ENCODE measurements around the gene KRTCAP2. TPM values are rescaled to one million over a fixed set of nuclear protein-coding genes. Genes with fewer than 3 reads are reported as not detected.
"Not testable (repeated sequence)": the region's sequence is repeated elsewhere in the genome, so short reads cannot be mapped to it uniquely, and the experiment has no call there.

KRTCAP2 gene
- total and polyA plus RNA-seq, 5 donors from 2014 or later: 122 to 537 (median 498) TPM

DNA sequence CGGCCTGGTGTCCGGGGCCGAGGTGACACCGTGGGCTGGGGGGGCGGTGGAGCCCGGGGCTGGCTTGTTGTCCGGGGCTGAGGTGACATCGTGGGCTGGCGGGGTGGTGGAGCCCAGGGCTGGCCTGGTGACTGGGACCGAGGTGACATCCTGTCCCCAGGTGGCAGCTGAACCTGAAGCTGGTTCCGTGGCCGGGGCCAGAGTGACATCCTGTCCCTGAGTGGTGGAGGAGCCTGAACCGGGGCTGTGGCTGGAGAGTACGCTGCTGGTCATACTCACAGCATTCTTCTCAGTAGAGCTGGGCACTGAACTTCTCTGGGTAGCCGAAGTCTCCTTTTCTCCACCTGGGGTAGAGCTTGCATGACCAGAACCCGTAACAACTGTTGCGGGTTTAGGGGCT is 18.8 kb upstream of the KRTCAP2 start:
- H3K27ac Mint-ChIP-seq: peak overlapping the region in 2 of 3 donors; percentile 48 to 92
- peaks cover 33% of the 10 kb centered on the region for H3K4me1 ChIP-seq (ENCODE audit: control insufficient read depth, insufficient read depth, low read length, poor library complexity, severe bottlenecking)
- H3K9me3 ChIP-seq (ENCODE audit: control insufficient read depth in 2 of 2, low read length in 2 of 2): no peaks in the 10 kb centered on the region
- DNase-seq (peak in 1 of 3 donors; percentile 23), ATAC-seq (ENCODE audit: low read depth in 2 of 2) (no peak)
- peaks cover 0 to 2% (median 0%) of the 10 kb centered on the region in 7 donors for H3K9me3 Mint-ChIP-seq
- H3K27me3 Mint-ChIP-seq: no peaks in the 10 kb centered on the region
- no peaks in the 10 kb centered on the region for H3K27me3 ChIP-seq (ENCODE audit: control insufficient read depth, insufficient read depth, low read length)
- peaks cover 0 to 37% (median 25%) of the 10 kb centered on the region in 4 donors for H3K4me1 Mint-ChIP-seq
- peaks cover 5% of the 10 kb centered on the region for H3K36me3 Mint-ChIP-seq
- peak overlapping the region in 3 of 4 donors; percentile 13 to 77 (median 71) for H3K4me3 Mint-ChIP-seq
- no peak overlapping the region for H3K4me3 ChIP-seq (ENCODE audit: low read depth, low read length)
- no peak overlapping the region for H3K27ac ChIP-seq (ENCODE audit: insufficient read depth, low read length, poor library complexity, severe bottlenecking)
- H3K36me3 ChIP-seq (ENCODE audit: control insufficient read depth, insufficient read depth, low read length): no peaks in the 10 kb centered on the region

DNA sequence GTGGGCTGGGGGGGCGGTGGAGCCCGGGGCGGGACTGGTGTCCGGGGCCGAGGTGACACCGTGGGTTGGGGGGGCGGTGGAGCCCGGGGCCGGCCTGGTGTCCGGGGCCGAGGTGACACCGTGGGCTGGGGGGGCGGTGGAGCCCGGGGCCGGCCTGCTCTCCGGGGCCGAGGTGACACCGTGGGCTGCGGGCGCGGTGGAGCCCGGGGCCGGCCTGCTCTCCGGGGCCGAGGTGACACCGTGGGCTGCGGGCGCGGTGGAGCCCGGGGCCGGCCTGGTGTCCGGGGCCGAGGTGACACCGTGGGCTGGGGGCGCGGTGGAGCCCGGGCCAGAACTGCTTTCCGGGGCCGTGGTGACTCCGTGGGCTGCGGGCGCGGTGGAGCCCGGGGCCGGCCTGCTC is 16.8 kb upstream of the KRTCAP2 start:
- H3K36me3 ChIP-seq (ENCODE audit: control insufficient read depth, insufficient read depth, low read length); H3K9me3 Mint-ChIP-seq; H3K27me3 ChIP-seq (ENCODE audit: control insufficient read depth, insufficient read depth, low read length); H3K9me3 ChIP-seq (ENCODE audit: control insufficient read depth in 2 of 2, low read length in 2 of 2); H3K4me3 ChIP-seq (ENCODE audit: low read depth, low read length); DNase-seq; H3K27ac Mint-ChIP-seq; H3K27ac ChIP-seq (ENCODE audit: insufficient read depth, low read length, poor library complexity, severe bottlenecking); ATAC-seq (ENCODE audit: low read depth in 2 of 2); H3K36me3 Mint-ChIP-seq; H3K4me3 Mint-ChIP-seq; H3K27me3 Mint-ChIP-seq: not testable (repeated sequence)
- H3K4me1 ChIP-seq (ENCODE audit: control insufficient read depth, insufficient read depth, low read length, poor library complexity, severe bottlenecking): peaks cover 28% of the 10 kb centered on the region
- peaks cover 0 to 32% (median 21%) of the 10 kb centered on the region in 4 donors for H3K4me1 Mint-ChIP-seq

GRCh38 chr1:155188268-155188667 is 15.2 kb upstream of the KRTCAP2 start:
- Histone ChIP-seq H3K9me3 (ENCODE audit: control insufficient read depth in 2 of 2, low read length in 2 of 2) (no peaks in the 10 kb centered on the region), H3K4me3 (ENCODE audit: low read depth, low read length) (no peak overlapping the region), H3K27me3 (ENCODE audit: control insufficient read depth, insufficient read depth, low read length) (no peaks in the 10 kb centered on the region), H3K4me1 (ENCODE audit: control insufficient read depth, insufficient read depth, low read length, poor library complexity, severe bottlenecking) (peaks cover 11% of the 10 kb centered on the region), H3K36me3 (ENCODE audit: control insufficient read depth, insufficient read depth, low read length) (no peaks in the 10 kb centered on the region), H3K27ac (ENCODE audit: insufficient read depth, low read length, poor library complexity, severe bottlenecking) (no peak overlapping the region)
- H3K4me1 Mint-ChIP-seq: peaks cover 0 to 17% (median 11%) of the 10 kb centered on the region in 4 donors
- DNase-seq: no peak
- no peaks in the 10 kb centered on the region for H3K27me3 Mint-ChIP-seq
- H3K4me3 Mint-ChIP-seq: peak overlapping the region in 2 of 4 donors; percentile 41 to 74
- ATAC-seq (ENCODE audit: low read depth in 2 of 2): no peak
- peak overlapping the region; percentile 80 to 96 (median 82) for H3K27ac Mint-ChIP-seq
- H3K9me3 Mint-ChIP-seq: no peaks in the 10 kb centered on the region
- peaks cover 8% of the 10 kb centered on the region for H3K36me3 Mint-ChIP-seq

DNA sequence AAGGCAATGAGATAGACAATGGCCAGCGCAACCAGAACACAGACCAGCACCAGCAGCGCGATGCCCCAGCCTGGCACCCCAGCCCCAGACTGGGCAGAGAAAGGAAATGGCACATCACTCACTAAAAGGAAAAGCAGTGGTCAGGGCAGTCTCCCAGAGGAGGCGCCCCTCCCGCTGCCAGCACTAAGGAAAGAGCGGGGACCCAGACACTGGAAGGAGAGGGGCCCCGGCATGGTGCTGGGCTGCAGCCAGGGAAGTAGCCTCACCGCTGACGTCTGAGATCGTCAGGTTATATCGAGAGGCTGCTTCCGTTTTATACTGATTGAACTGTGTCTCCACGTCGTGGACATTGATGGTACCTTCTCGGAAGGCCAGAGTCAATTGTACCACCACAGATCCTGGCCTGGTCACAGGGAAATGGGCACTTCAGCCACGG is 14.4 kb upstream of the KRTCAP2 start:
- peak overlapping the region in 1 of 4 donors; percentile 58 for H3K4me3 Mint-ChIP-seq

GRCh38 chr1:155186794-155187455 is 13.8 kb upstream of the KRTCAP2 start:
- H3K9me3 ChIP-seq (ENCODE audit: control insufficient read depth in 2 of 2, low read length in 2 of 2): no peaks in the 10 kb centered on the region
- peak overlapping the region in 1 of 4 donors; percentile 10 for H3K4me3 Mint-ChIP-seq

More for the DNA sequence above, 14.4 kb upstream of the KRTCAP2 start:
- no peaks in the 10 kb centered on the region for H3K27me3 Mint-ChIP-seq
- no peak overlapping the region for H3K4me3 ChIP-seq (ENCODE audit: low read depth, low read length)
- no peaks in the 10 kb centered on the region for H3K36me3 ChIP-seq (ENCODE audit: control insufficient read depth, insufficient read depth, low read length)
- DNase-seq (no peak), ATAC-seq (ENCODE audit: low read depth in 2 of 2) (no peak)
- peak overlapping the region in 1 of 3 donors; percentile 20 for H3K27ac Mint-ChIP-seq
- H3K4me1 ChIP-seq (ENCODE audit: control insufficient read depth, insufficient read depth, low read length, poor library complexity, severe bottlenecking): peaks cover 4% of the 10 kb centered on the region
- H3K4me1 Mint-ChIP-seq: peaks cover 0 to 11% (median 8%) of the 10 kb centered on the region in 4 donors
- H3K9me3 ChIP-seq (ENCODE audit: control insufficient read depth in 2 of 2, low read length in 2 of 2): no peaks in the 10 kb centered on the region
- H3K27me3 ChIP-seq (ENCODE audit: control insufficient read depth, insufficient read depth, low read length): no peaks in the 10 kb centered on the region
- no peaks in the 10 kb centered on the region for H3K9me3 Mint-ChIP-seq
- peaks cover 10% of the 10 kb centered on the region for H3K36me3 Mint-ChIP-seq
- no peak overlapping the region for H3K27ac ChIP-seq (ENCODE audit: insufficient read depth, low read length, poor library complexity, severe bottlenecking)

GRCh38 chr1:155186067-155186793 is 13.1 kb upstream of the KRTCAP2 start:
- no peak for DNase-seq

More at GRCh38 chr1:155186794-155187455, 13.8 kb upstream of the KRTCAP2 start:
- H3K4me1 Mint-ChIP-seq: peaks cover 0 to 8% (median 5%) of the 10 kb centered on the region in 4 donors
- no peak overlapping the region for H3K27ac ChIP-seq (ENCODE audit: insufficient read depth, low read length, poor library complexity, severe bottlenecking)
- DNase-seq: no peak
- no peak overlapping the region for H3K4me3 ChIP-seq (ENCODE audit: low read depth, low read length)
- H3K27ac Mint-ChIP-seq: peak overlapping the region in 1 of 3 donors; percentile 20
- peaks cover 10% of the 10 kb centered on the region for H3K36me3 Mint-ChIP-seq
- no peaks in the 10 kb centered on the region for H3K9me3 Mint-ChIP-seq
- H3K36me3 ChIP-seq (ENCODE audit: control insufficient read depth, insufficient read depth, low read length): no peaks in the 10 kb centered on the region
- no peaks in the 10 kb centered on the region for H3K27me3 ChIP-seq (ENCODE audit: control insufficient read depth, insufficient read depth, low read length)
- no peak for ATAC-seq (ENCODE audit: low read depth in 2 of 2)
- H3K4me1 ChIP-seq (ENCODE audit: control insufficient read depth, insufficient read depth, low read length, poor library complexity, severe bottlenecking): no peaks in the 10 kb centered on the region
- H3K27me3 Mint-ChIP-seq: no peaks in the 10 kb centered on the region

GRCh38 chr1:155185783-155186066 is 12.6 kb upstream of the KRTCAP2 start:
- no peak overlapping the region for H3K4me3 Mint-ChIP-seq
- Histone ChIP-seq H3K36me3 (ENCODE audit: control insufficient read depth, insufficient read depth, low read length) (no peaks in the 10 kb centered on the region), H3K27me3 (ENCODE audit: control insufficient read depth, insufficient read depth, low read length) (no peaks in the 10 kb centered on the region), H3K27ac (ENCODE audit: insufficient read depth, low read length, poor library complexity, severe bottlenecking) (no peak overlapping the region), H3K4me3 (ENCODE audit: low read depth, low read length) (no peak overlapping the region), H3K4me1 (ENCODE audit: control insufficient read depth, insufficient read depth, low read length, poor library complexity, severe bottlenecking) (no peaks in the 10 kb centered on the region), H3K9me3 (ENCODE audit: control insufficient read depth in 2 of 2, low read length in 2 of 2) (no peaks in the 10 kb centered on the region)
- peaks cover 0 to 8% (median 5%) of the 10 kb centered on the region in 4 donors for H3K4me1 Mint-ChIP-seq
- no peak overlapping the region for H3K27ac Mint-ChIP-seq
- ATAC-seq (ENCODE audit: low read depth in 2 of 2) (no peak), DNase-seq (no peak)
- no peaks in the 10 kb centered on the region for H3K27me3 Mint-ChIP-seq
- H3K36me3 Mint-ChIP-seq: peaks cover 10% of the 10 kb centered on the region
- H3K9me3 Mint-ChIP-seq: no peaks in the 10 kb centered on the region

More at GRCh38 chr1:155186067-155186793, 13.1 kb upstream of the KRTCAP2 start:
- Mint-ChIP-seq H3K27me3 (no peaks in the 10 kb centered on the region), H3K4me3 (peak overlapping the region in 1 of 4 donors; percentile 10), H3K4me1 (peaks cover 0 to 8% (median 5%) of the 10 kb centered on the region in 4 donors), H3K36me3 (peaks cover 10% of the 10 kb centered on the region), H3K27ac (no peak overlapping the region), H3K9me3 (no peaks in the 10 kb centered on the region)
- Histone ChIP-seq H3K27me3 (ENCODE audit: control insufficient read depth, insufficient read depth, low read length) (no peaks in the 10 kb centered on the region), H3K9me3 (ENCODE audit: control insufficient read depth in 2 of 2, low read length in 2 of 2) (no peaks in the 10 kb centered on the region), H3K27ac (ENCODE audit: insufficient read depth, low read length, poor library complexity, severe bottlenecking) (no peak overlapping the region), H3K4me1 (ENCODE audit: control insufficient read depth, insufficient read depth, low read length, poor library complexity, severe bottlenecking) (no peaks in the 10 kb centered on the region), H3K4me3 (ENCODE audit: low read depth, low read length) (no peak overlapping the region), H3K36me3 (ENCODE audit: control insufficient read depth, insufficient read depth, low read length) (no peaks in the 10 kb centered on the region)
- no peak for ATAC-seq (ENCODE audit: low read depth in 2 of 2)
